ENCODE measurements around the gene IDH3G.
"Not testable (repeated sequence)": the region's sequence is repeated elsewhere in the genome, so short reads cannot be mapped to it uniquely, and the experiment has no call there.

DNA sequence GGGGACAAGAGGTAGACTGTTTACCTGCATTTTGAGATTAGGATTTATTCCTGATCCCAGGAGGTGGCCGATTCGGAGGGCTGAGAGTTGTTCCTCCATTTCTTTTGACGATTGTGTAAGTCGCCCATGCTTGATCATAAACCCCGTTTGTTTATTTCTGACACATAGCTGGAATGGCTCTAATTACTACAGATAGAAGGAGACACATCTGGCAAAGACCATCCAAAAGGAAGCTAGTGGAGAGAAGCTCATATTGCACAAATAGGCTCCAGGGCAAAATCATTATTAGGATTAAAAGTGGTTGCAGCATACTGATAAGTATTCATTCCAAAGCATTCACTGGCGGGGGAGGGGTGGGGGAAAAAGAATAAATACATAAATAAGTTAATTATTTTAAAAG is 47.2 kb downstream of the IDH3G start:
- TF ChIP-seq, protein P1, sequence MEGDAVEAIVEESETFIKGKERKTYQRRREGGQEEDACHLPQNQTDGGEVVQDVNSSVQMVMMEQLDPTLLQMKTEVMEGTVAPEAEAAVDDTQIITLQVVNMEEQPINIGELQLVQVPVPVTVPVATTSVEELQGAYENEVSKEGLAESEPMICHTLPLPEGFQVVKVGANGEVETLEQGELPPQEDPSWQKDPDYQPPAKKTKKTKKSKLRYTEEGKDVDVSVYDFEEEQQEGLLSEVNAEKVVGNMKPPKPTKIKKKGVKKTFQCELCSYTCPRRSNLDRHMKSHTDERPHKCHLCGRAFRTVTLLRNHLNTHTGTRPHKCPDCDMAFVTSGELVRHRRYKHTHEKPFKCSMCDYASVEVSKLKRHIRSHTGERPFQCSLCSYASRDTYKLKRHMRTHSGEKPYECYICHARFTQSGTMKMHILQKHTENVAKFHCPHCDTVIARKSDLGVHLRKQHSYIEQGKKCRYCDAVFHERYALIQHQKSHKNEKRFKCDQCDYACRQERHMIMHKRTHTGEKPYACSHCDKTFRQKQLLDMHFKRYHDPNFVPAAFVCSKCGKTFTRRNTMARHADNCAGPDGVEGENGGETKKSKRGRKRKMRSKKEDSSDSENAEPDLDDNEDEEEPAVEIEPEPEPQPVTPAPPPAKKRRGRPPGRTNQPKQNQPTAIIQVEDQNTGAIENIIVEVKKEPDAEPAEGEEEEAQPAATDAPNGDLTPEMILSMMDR (conservative IDR thresholded peaks at IDR 0.05; ENCODE audit: low read depth in 2 of 2) = not testable (repeated sequence)
- not testable (repeated sequence) for TF ChIP-seq EZH2 (IDR thresholded peaks at IDR 0.05; ENCODE audit: low read depth, unreplicated experiment); POLR2AphosphoS5 (IDR thresholded peaks at IDR 0.05; ENCODE audit: low read depth); ZNF331 (CRISPR knock-in tag; IDR thresholded peaks at IDR 0.05; ENCODE audit: low read depth); EZH2phosphoT487 (IDR thresholded peaks at IDR 0.05; ENCODE audit: unreplicated experiment); CREB1 (CRISPR knock-in tag; IDR thresholded peaks at IDR 0.05; ENCODE audit: low read depth); JUNB (IDR thresholded peaks at IDR 0.05; ENCODE audit: unreplicated experiment); ZNF114 (CRISPR knock-in tag; IDR thresholded peaks at IDR 0.05); NANOG (IDR thresholded peaks at IDR 0.05; ENCODE audit: borderline replicate concordance); STAT1 (IDR thresholded peaks at IDR 0.05; ENCODE audit: unreplicated experiment)
- TF ChIP-seq, protein P2, sequence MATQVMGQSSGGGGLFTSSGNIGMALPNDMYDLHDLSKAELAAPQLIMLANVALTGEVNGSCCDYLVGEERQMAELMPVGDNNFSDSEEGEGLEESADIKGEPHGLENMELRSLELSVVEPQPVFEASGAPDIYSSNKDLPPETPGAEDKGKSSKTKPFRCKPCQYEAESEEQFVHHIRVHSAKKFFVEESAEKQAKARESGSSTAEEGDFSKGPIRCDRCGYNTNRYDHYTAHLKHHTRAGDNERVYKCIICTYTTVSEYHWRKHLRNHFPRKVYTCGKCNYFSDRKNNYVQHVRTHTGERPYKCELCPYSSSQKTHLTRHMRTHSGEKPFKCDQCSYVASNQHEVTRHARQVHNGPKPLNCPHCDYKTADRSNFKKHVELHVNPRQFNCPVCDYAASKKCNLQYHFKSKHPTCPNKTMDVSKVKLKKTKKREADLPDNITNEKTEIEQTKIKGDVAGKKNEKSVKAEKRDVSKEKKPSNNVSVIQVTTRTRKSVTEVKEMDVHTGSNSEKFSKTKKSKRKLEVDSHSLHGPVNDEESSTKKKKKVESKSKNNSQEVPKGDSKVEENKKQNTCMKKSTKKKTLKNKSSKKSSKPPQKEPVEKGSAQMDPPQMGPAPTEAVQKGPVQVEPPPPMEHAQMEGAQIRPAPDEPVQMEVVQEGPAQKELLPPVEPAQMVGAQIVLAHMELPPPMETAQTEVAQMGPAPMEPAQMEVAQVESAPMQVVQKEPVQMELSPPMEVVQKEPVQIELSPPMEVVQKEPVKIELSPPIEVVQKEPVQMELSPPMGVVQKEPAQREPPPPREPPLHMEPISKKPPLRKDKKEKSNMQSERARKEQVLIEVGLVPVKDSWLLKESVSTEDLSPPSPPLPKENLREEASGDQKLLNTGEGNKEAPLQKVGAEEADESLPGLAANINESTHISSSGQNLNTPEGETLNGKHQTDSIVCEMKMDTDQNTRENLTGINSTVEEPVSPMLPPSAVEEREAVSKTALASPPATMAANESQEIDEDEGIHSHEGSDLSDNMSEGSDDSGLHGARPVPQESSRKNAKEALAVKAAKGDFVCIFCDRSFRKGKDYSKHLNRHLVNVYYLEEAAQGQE (IDR thresholded peaks at IDR 0.05; ENCODE audit: unreplicated experiment) = not testable (repeated sequence)
